HepG2 (cell line): ENCODE data around the gene TMEM271. TPM values are rescaled to one million over a fixed set of nuclear protein-coding genes. Genes with fewer than 3 reads are reported as not detected.
A peak's percentile ranks its signal among the peaks of the same experiment; 100 is the strongest.

Experiments
- ATAC-seq: fragments of 200-7000 bp; cut with Tn5 transposase; 3 replicates; pipeline ENCODE4 v1.9.1; 2020; ENCODE audit warnings: mild to moderate bottlenecking, moderate library complexity
- BruUV-seq: library from RNA; stranded (reverse); fragments of 400-500 nt; replicated peaks from 2 replicates; lab custom pipeline; 2021; lab: Mats Ljungman, UMichigan
- CTCF ChIA-PET: fragments of 300-600 bp; formaldehyde crosslinking; extraction: SDS; loops from one replicate; lab custom pipeline; 2021; ENCODE audit warnings: low total read pairs, inconsistent platforms, low intra/inter-chr PET ratio; lab: Yijun Ruan, JAX
- POLR2A ChIA-PET: fragments of 350-600 bp; sonication (Branson Sonifier 250); formaldehyde crosslinking; loops from one replicate; lab custom pipeline; 2020; ENCODE audit warnings: antibody characterized with exemption, inconsistent platforms; lab: Yijun Ruan, JAX
- DNase-seq: peaks from one replicate; pipeline ENCODE4 v3.0.0-alpha.2; 2015; ENCODE audit warnings: low spot score
- FAIRE-seq: peaks from 3 replicates; lab custom pipeline; 2011; peaks lifted over from hg19 to GRCh38; lab: Jason Lieb, UNC
- H2AFZ ChIP-seq: one replicate; pipeline ENCODE4 v1.6.1; 2011; ENCODE audit warnings: low read length, inconsistent platforms
- H3K27ac ChIP-seq: fragments of 300-600 bp; 3 replicates; pipeline ENCODE4 v1.8.0; 2011; ENCODE audit warnings: mixed run types, mild to moderate bottlenecking, mixed read lengths, low read length, inconsistent platforms; ENCODE audit not compliant: insufficient read depth; ENCODE audit errors: extremely low read length
- H3K27me3 ChIP-seq, 2 experiments: fragments of 200-600 bp in 1 of 2; 2 replicates in 1 of 2; 3 replicates in 1 of 2; pipeline versions ENCODE4 v1.6.0 to v1.8.0; 2011; ENCODE audit warnings: low read length in 2 of 2, mild to moderate bottlenecking in 2 of 2, moderate library complexity in 2 of 2, inconsistent platforms in 1 of 2; ENCODE audit not compliant: insufficient read depth in 2 of 2, control insufficient read depth in 1 of 2
- H3K36me3 ChIP-seq, 2 experiments: fragments of 200-600 bp in 1 of 2; replicated peaks in 1 of 2; 2 replicates in 1 of 2; 3 replicates in 1 of 2; pipeline versions ENCODE4 v1.5.1 to v1.8.0; 2011; ENCODE audit warnings: low read length in 2 of 2, inconsistent platforms in 1 of 2; ENCODE audit not compliant: insufficient read depth in 2 of 2, control insufficient read depth in 1 of 2
- H3K4me1 ChIP-seq: 2 replicates; pipeline ENCODE4 v1.5.1; 2012; ENCODE audit warnings: low read length, inconsistent platforms; ENCODE audit not compliant: insufficient read depth
- H3K4me2 ChIP-seq: 2 replicates; pipeline ENCODE4 v1.6.0; 2011; ENCODE audit warnings: low read depth, low read length, inconsistent platforms
- H3K4me3 ChIP-seq, 3 experiments: fragments of 200-600 bp in 1 of 3; sonication (generic), shearing (Covaris generic) in 1 of 3; replicated peaks in 1 of 3; 2 replicates each; pipeline ENCODE4 v1.5.1; 2011 to 2016; ENCODE audit warnings: low read length in 3 of 3, inconsistent platforms in 2 of 3, low read depth in 2 of 3, mild to moderate bottlenecking in 2 of 3, control low read depth in 1 of 3, mixed read lengths in 1 of 3; ENCODE audit not compliant: insufficient read depth in 1 of 3
- H3K79me2 ChIP-seq: one replicate; pipeline ENCODE4 v1.6.1; 2011; ENCODE audit warnings: low read length, inconsistent platforms; ENCODE audit not compliant: insufficient read depth
- H3K9ac ChIP-seq: 2 replicates; pipeline ENCODE4 v1.6.0; 2011; ENCODE audit warnings: mild to moderate bottlenecking, low read depth, low read length, inconsistent platforms; ENCODE audit not compliant: insufficient read depth
- H3K9me3 ChIP-seq: 2 replicates; pipeline ENCODE4 v1.5.1; 2012; ENCODE audit warnings: mild to moderate bottlenecking, low read length
- H4K20me1 ChIP-seq: 2 replicates; pipeline ENCODE4 v1.6.0; 2011; ENCODE audit warnings: inconsistent platforms, mild to moderate bottlenecking, low read length, moderate library complexity; ENCODE audit not compliant: insufficient read depth
- GATA4 ChIP-seq: sonication (generic); IDR thresholded peaks from 2 replicates; pipeline ENCODE4 v1.6.1; 2016; ENCODE audit warnings: antibody characterized with exemption, low read depth, borderline replicate concordance
- KDM6A ChIP-seq: IDR thresholded peaks from 2 replicates; pipeline ENCODE4 v1.6.1; 2016; ENCODE audit warnings: low read depth
- MAFF ChIP-seq: IDR thresholded peaks from 2 replicates; pipeline ENCODE4 v1.6.1; 2011; ENCODE audit warnings: low read depth, low read length, improper control_type of control experiment
- MAFK ChIP-seq, 2 experiments: IDR thresholded peaks in 1 of 2; conservative IDR thresholded peaks in 1 of 2; 2 replicates each; pipeline ENCODE4 v1.6.1; 2011; ENCODE audit warnings: improper control_type of control experiment in 2 of 2, low read length in 2 of 2
- MTA3 ChIP-seq: sonication (generic); formaldehyde crosslinking; IDR thresholded peaks from 2 replicates; pipeline ENCODE4 v1.4.0; 2020; ENCODE audit warnings: missing genetic modification reagents
- SPEN ChIP-seq: sonication (generic); formaldehyde crosslinking; IDR thresholded peaks from 2 replicates; pipeline ENCODE4 v1.5.1; 2020; ENCODE audit warnings: low read depth, mild to moderate bottlenecking, missing genetic modification reagents
- ZNF121 ChIP-seq: sonication (generic); formaldehyde crosslinking; IDR thresholded peaks from 2 replicates; pipeline ENCODE4 v1.5.0; 2020; ENCODE audit warnings: mild to moderate bottlenecking, missing genetic modification reagents
- ZSCAN9 ChIP-seq: IDR thresholded peaks from 2 replicates; pipeline ENCODE4 v1.6.1; 2016; ENCODE audit warnings: borderline replicate concordance
- WGBS: methylation state at CpG from one replicate; pipeline ENCODE4 v1.1.6; 2017; ENCODE audit warnings: low lambda C conversion rate; 5-methylcytosine and 5-hydroxymethylcytosine counted together
- in situ Hi-C: cut with HindIII; loops from 2 replicates; pipeline ENCODE4 v1.10.0; 2017; ENCODE audit warnings: low pct_unique_long_range_greater_than_20kb; ENCODE audit not compliant: extremely low pct_ligation_motif_present
- intact Hi-C: fragments of 100-400 bp; cut with micrococcal nuclease; formaldehyde crosslinking; loops from one replicate; pipeline ENCODE4 v1.10.0; 2022; ENCODE audit not compliant: unreplicated experiment
- polyA plus RNA-seq, 8 experiments: library from polyadenylated mRNA; depleted of rRNA in 3 of 8; stranded (reverse) in 7 of 8; unstranded in 1 of 8; fragments of >200 nt; fragmentation: Illumina TruSeq in 4 of 8; extraction: Trizol in 4 of 8; gene quantifications; 2 replicates each; pipeline versions ENCODE4 v1.2.1 to v1.2.3, GENCODE V29; 2011 to 2016; ENCODE audit warnings: low read depth in 4 of 8, missing spikeins in 1 of 8, mixed read lengths in 1 of 8; ENCODE audit not compliant: insufficient read depth in 1 of 8
- total RNA-seq, 5 experiments: library from RNA; depleted of rRNA; stranded (reverse); fragments of >200 nt; fragmentation: Illumina TruSeq; extraction: Trizol; gene quantifications; 2 replicates each; pipeline ENCODE4 v1.2.3, GENCODE V29; 2016; ENCODE audit warnings: low read depth in 1 of 5
- TF ChIP-seq, protein P1 (sequence below): sonication (generic); formaldehyde crosslinking; IDR thresholded peaks from 2 replicates; pipeline ENCODE4 v1.4.0; 2020; ENCODE audit warnings: missing genetic modification reagents

Gene TMEM271
- total and polyA plus RNA-seq, 2 of the 13 experiments (the other 11 are each of a cell fraction or from before 2014, with no cell fraction given) = not detected

DNA sequence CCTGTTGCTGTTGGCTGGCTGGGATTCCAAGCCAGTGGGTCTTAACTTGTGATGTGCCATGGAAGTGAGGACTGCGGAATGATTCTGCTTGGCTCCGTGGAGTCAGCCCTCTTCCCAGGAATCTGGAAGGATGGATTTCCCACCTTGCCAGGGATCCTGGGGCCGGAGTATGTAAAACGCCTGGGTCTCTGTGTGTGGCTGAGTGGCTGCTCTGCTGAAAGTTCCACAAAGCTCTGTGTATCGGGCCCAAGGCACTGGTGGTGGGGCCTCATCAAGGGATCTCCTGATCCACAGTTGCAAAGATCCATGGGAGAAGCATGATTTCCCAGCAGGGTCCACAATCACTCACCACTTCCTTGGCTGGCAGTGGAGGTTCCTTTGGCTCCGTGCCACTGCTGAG is 24.1 kb upstream of the TMEM271 start (continued):
- TF ChIP-seq SPEN (CRISPR knock-in tag) = no peak
- no peak for TF ChIP-seq MTA3 (CRISPR knock-in tag)

DNA sequence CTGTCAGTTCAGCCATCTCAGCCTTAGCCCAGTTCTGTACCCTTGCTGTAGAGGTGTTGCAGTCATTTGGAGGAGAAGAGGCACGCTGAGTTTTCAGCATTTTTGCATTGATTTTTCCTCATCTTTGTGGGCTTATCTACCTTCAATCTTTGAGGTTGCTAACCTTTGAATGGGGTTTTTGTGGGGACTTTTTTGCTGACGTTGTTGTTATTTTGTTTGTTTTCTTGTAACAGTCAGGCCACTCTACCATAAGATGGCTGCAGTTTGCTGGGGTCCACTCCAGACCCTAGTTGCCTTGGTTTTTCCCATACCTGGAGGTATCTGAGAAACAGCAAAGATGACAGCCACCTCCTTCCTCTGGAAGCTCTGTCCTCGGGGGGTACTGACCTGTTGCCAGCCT is 22.8 kb upstream of the TMEM271 start:
- in situ Hi-C loops = no loop called here
- no peak overlapping the region for H3K27ac ChIP-seq
- TF ChIP-seq MAFF (peak; percentile 96), ZSCAN9 (no peak), ZNF121 (CRISPR knock-in tag) (no peak), MAFK (conservative IDR thresholded peaks at IDR 0.05 in 1 of 2, IDR thresholded peaks at IDR 0.05 in 1 of 2; ENCODE audit: low read length in 2 of 2) (peak; percentile 92 to 96), KDM6A (CRISPR knock-in tag) (no peak)
- H3K9me3 ChIP-seq = no peaks in the 10 kb centered on the region
- ChIA-PET CTCF (no interaction called here), POLR2A (no interaction called here)
- no peaks in the 10 kb centered on the region for H4K20me1 ChIP-seq
- 4% methylated on average over 3 of the region's 3 CpGs for WGBS
- H3K4me3 ChIP-seq = no peak overlapping the region
- H3K27me3 ChIP-seq = peaks cover 3 to 46% of the 10 kb centered on the region in 2 experiments; a peak in 3 of 5 replicates
- no peak overlapping the region for H2AFZ ChIP-seq
- H3K36me3 ChIP-seq = no peaks in the 10 kb centered on the region
- H3K79me2 ChIP-seq = no peaks in the 10 kb centered on the region
- H3K4me1 ChIP-seq = no peaks in the 10 kb centered on the region
- DNase-seq (no peak), ATAC-seq (no peak), FAIRE-seq (no peak)
- H3K4me2 ChIP-seq = no peak overlapping the region
- intact Hi-C loops = no loop called here
- no TSS peak for BruUV-seq
- no peak overlapping the region for H3K9ac ChIP-seq

DNA sequence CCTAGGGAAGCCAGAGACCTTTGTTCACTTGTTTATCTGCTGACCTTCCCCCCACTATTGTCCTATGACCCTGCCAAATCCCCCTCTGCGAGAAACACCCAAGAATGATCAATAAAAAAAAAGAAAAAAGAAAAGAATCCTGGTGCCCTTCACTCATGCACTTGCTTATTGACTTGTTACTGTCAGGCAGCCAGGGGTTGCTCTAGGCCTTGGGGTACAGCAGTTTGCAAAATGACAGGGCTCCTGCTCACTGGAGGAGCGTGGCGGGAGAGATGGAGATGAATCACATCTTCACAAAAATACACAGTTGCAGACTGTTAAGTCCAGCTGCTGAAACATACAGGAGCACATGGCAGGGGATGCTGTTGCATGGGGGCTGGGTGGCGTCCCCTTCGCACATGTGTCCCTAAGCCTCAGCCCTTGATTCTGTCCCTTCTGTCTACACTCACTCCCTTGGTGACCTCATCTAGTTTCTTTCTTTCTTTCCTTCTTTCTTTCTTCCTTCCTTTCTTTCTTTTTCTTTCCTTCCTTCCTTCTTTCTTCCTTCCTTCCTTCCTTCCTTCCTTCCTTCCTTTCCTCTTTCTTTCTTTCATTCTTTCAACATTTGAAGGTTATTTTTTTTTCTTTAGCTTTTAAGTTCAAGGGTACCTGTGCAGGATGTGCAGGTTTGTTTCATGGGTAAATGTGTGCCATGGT is 16.9 kb upstream of the TMEM271 start:
- H3K79me2 ChIP-seq = no peaks in the 10 kb centered on the region
- ATAC-seq (peak; percentile 78), FAIRE-seq (no peak), DNase-seq (no peak)
- in situ Hi-C loops (no loop called here), intact Hi-C loops (no loop called here)
- H3K36me3 ChIP-seq = no peaks in the 10 kb centered on the region
- no peak overlapping the region for H3K4me3 ChIP-seq
- 0 out of 2 replicates have a peak overlapping the region, but pooled peaks have one; percentile 19 for H3K4me2 ChIP-seq
- no peaks in the 10 kb centered on the region for H4K20me1 ChIP-seq
- no peak overlapping the region for H3K27ac ChIP-seq
- no peak overlapping the region for H2AFZ ChIP-seq
- ChIA-PET POLR2A (no interaction called here), CTCF (no interaction called here)
- BruUV-seq = no TSS peak
- 0 out of 2 replicates have a peak, but pooled peaks cover 7% of the 10 kb centered on the region for H3K4me1 ChIP-seq
- WGBS = 38% methylated on average over 5 of the region's 5 CpGs
- H3K9ac ChIP-seq = no peak overlapping the region
- H3K9me3 ChIP-seq = no peaks in the 10 kb centered on the region
- H3K27me3 ChIP-seq = peaks cover 3 to 25% of the 10 kb centered on the region in 2 experiments
- TF ChIP-seq GATA4 = no peak
- TF ChIP-seq, protein P1, sequence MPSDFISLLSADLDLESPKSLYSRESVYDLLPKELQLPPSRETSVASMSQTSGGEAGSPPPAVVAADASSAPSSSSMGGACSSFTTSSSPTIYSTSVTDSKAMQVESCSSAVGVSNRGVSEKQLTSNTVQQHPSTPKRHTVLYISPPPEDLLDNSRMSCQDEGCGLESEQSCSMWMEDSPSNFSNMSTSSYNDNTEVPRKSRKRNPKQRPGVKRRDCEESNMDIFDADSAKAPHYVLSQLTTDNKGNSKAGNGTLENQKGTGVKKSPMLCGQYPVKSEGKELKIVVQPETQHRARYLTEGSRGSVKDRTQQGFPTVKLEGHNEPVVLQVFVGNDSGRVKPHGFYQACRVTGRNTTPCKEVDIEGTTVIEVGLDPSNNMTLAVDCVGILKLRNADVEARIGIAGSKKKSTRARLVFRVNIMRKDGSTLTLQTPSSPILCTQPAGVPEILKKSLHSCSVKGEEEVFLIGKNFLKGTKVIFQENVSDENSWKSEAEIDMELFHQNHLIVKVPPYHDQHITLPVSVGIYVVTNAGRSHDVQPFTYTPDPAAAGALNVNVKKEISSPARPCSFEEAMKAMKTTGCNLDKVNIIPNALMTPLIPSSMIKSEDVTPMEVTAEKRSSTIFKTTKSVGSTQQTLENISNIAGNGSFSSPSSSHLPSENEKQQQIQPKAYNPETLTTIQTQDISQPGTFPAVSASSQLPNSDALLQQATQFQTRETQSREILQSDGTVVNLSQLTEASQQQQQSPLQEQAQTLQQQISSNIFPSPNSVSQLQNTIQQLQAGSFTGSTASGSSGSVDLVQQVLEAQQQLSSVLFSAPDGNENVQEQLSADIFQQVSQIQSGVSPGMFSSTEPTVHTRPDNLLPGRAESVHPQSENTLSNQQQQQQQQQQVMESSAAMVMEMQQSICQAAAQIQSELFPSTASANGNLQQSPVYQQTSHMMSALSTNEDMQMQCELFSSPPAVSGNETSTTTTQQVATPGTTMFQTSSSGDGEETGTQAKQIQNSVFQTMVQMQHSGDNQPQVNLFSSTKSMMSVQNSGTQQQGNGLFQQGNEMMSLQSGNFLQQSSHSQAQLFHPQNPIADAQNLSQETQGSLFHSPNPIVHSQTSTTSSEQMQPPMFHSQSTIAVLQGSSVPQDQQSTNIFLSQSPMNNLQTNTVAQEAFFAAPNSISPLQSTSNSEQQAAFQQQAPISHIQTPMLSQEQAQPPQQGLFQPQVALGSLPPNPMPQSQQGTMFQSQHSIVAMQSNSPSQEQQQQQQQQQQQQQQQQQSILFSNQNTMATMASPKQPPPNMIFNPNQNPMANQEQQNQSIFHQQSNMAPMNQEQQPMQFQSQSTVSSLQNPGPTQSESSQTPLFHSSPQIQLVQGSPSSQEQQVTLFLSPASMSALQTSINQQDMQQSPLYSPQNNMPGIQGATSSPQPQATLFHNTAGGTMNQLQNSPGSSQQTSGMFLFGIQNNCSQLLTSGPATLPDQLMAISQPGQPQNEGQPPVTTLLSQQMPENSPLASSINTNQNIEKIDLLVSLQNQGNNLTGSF (CRISPR knock-in tag) = no peak
